Activated CD8-positive, alpha-beta T cell treated with anti-CD3 and anti-CD28 coated beads for 36 hours (primary cell): ENCODE measurements around the gene KMT2C. TPM values are rescaled to one million over a fixed set of nuclear protein-coding genes. Genes with fewer than 3 reads are reported as not detected.

ENCODE experiments used
- ATAC-seq: fragments of 200-7000 bp; cut with Tn5 transposase; one replicate; pipeline ENCODE4 v1.10.0; 2021; ENCODE audit warnings: mild to moderate bottlenecking, moderate library complexity
- CTCF ChIA-PET: fragments of 350-600 bp; sonication (Branson Sonifier 250); formaldehyde crosslinking; loops from one replicate; lab custom pipeline; 2021; ENCODE audit warnings: antibody characterized with exemption; lab: Charles Lee
- POLR2A ChIA-PET: fragments of 350-600 bp; sonication (Branson Sonifier 250); formaldehyde crosslinking; loops from one replicate; lab custom pipeline; 2021; ENCODE audit warnings: antibody characterized with exemption; lab: Charles Lee
- DNase-seq: peaks from one replicate; pipeline ENCODE4 v3.0.0-alpha.2; 2020
- H3K27ac Mint-ChIP-seq: one replicate; pipeline ENCODE4 v1.8.0; 2021; ENCODE audit warnings: mild to moderate bottlenecking, mixed read lengths
- H3K27me3 Mint-ChIP-seq: one replicate; pipeline ENCODE4 v1.8.0; 2021; ENCODE audit warnings: mixed read lengths
- H3K36me3 Mint-ChIP-seq: one replicate; pipeline ENCODE4 v1.8.0; 2021; ENCODE audit warnings: low read depth, mixed read lengths
- H3K4me1 Mint-ChIP-seq: one replicate; pipeline ENCODE4 v1.8.0; 2021; ENCODE audit warnings: low read depth, mixed read lengths
- H3K4me3 Mint-ChIP-seq: one replicate; pipeline ENCODE4 v1.8.0; 2021; ENCODE audit warnings: mild to moderate bottlenecking, moderate library complexity, mixed read lengths
- H3K9me3 Mint-ChIP-seq: one replicate; pipeline ENCODE4 v1.8.0; 2021; ENCODE audit warnings: mixed read lengths
- CTCF ChIP-seq: fragments of 200-600 bp; IDR thresholded peaks from one replicate; pipeline ENCODE4 v1.8.0; 2022; ENCODE audit warnings: antibody characterized with exemption, mild to moderate bottlenecking
- intact Hi-C: fragments of 100-400 bp; cut with micrococcal nuclease; formaldehyde crosslinking; loops from one replicate; pipeline ENCODE4 v1.10.0; 2022
- total RNA-seq, 2 experiments: library from RNA; stranded (reverse); gene quantifications; one replicate each; pipeline ENCODE4 v1.2.3, GENCODE V29; 2021

The KMT2C gene
- total RNA-seq, 2 experiments from 2014 or later: 48.5 to 52.8 TPM

DNA sequence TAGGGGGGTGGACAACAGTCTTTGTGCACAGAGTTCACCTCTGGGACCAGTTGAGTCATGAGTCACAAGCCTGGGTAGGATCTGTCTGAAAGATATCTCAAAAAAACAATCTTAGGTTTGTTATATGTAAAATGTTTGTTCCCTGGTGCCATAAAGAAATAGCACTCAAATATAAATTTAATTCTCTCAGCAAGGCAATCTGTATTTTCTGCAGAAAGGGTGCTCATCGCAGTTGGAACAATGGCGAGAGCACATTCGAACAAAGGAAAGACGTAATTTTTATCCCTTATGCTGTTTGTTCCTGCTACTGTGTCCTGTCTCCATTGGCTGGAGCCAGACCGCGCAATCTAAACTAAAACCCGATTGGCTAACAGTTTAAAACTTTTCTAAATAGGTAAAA lies 346.6 kb downstream of the KMT2C start:
- no peak overlapping the region for H3K4me3 Mint-ChIP-seq
- ATAC-seq: no peak
- DNase-seq: no peak
- ChIA-PET CTCF (no interaction called here), POLR2A (no interaction called here)
- H3K27me3 Mint-ChIP-seq: no peaks in the 10 kb centered on the region
- no peak for TF ChIP-seq CTCF
- H3K27ac Mint-ChIP-seq: no peak overlapping the region
- intact Hi-C loops: no loop called here
- H3K36me3 Mint-ChIP-seq: peaks cover 29% of the 10 kb centered on the region
- H3K4me1 Mint-ChIP-seq: peaks cover 5% of the 10 kb centered on the region
- H3K9me3 Mint-ChIP-seq: peaks cover 19% of the 10 kb centered on the region

DNA sequence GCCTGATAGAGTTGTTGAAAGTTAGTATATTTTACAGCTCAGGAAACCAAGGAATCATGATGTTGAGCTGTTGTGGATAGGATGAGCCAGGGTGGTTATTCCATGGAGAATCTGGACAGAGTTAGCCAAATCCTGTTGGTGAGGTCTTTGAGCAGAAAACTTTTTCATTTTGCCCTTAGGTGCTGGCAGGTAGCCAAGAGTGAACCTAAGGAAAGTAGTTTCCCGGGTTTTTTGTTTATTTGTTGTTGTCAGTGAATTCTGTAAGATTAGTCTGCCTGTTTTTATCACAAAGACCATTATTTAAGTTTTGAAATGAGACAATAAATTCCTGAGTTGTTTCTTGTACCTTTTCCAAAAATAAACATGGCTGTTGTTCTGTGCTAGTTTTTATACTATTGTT lies 349.3 kb downstream of the KMT2C start:
- ATAC-seq (no peak), DNase-seq (no peak)
- no peak overlapping the region for H3K27ac Mint-ChIP-seq
- TF ChIP-seq CTCF: no peak
- peaks cover 33% of the 10 kb centered on the region for H3K36me3 Mint-ChIP-seq
- H3K4me3 Mint-ChIP-seq: no peak overlapping the region
- H3K27me3 Mint-ChIP-seq: no peaks in the 10 kb centered on the region
- ChIA-PET CTCF (interaction anchor here (0.8 kb wide), 1 partner anchor 10 kb away, joined by 4 read pairs; no protein-coding TSS in a partner anchor), POLR2A (no interaction called here)
- intact Hi-C loops: no loop called here
- H3K9me3 Mint-ChIP-seq: peaks cover 19% of the 10 kb centered on the region
- peaks cover 2% of the 10 kb centered on the region for H3K4me1 Mint-ChIP-seq

DNA sequence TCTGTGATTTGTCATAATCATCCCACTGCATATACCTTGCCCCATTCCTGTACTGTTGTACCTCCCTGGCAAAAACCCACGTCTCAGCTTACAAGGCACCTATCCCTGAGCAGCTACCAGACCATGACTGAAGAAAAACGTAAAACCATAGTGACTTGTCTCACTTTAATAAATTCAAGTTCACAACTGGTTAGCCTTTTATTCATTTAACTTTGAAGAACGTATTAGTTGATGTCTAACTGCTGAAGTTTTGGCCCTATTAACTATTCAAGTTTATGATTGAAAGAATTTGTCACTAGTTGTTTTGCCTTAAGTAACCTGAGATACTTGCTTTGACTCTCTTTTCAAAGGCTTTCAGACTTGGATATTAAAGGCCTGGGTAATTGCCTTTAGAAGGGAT lies 350.7 kb downstream of the KMT2C start:
- peaks cover 19% of the 10 kb centered on the region for H3K9me3 Mint-ChIP-seq
- ChIA-PET CTCF (interaction anchor here (1.2 kb wide), 1 partner anchor 8 kb away, joined by 5 read pairs; no protein-coding TSS in a partner anchor), POLR2A (no interaction called here)
- TF ChIP-seq CTCF: no peak
- peaks cover 3% of the 10 kb centered on the region for H3K4me1 Mint-ChIP-seq
- H3K36me3 Mint-ChIP-seq: peaks cover 33% of the 10 kb centered on the region
- H3K27me3 Mint-ChIP-seq: no peaks in the 10 kb centered on the region
- no peak overlapping the region for H3K27ac Mint-ChIP-seq
- intact Hi-C loops: no loop called here
- ATAC-seq: no peak
- H3K4me3 Mint-ChIP-seq: no peak overlapping the region
- no peak for DNase-seq

Other genes starting within 250 kb of the KMT2C start
- gene XRCC2, start 240.1 kb upstream of the KMT2C start, total RNA-seq: 10 to 100 TPM; 16.6 to 17.2 TPM